ENCODE results near the gene STOX1.
"Not testable (repeated sequence)": the region's sequence is repeated elsewhere in the genome, so short reads cannot be mapped to it uniquely, and the experiment has no call there.

Gene STOX1

DNA sequence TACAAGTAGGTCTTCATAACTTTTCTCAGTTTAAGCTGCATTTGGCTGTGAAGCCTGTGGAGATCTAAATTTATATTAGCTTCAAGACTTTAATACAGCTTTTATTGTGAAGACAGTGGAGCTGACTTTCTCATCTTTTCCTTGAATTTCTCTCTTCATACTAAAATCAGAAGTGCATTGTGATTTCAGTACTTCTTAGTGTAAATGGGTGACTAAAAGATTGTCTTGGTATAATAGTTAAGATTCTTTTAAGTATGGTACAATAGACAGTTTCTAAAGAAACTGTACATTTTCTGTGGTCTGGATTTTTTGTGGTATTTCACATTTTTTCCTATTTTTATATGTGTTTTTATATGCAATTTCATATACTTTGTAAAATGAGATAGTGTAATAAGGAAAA is 107.7 kb downstream of the STOX1 start:
- Histone ChIP-seq H3K4me3 (ENCODE audit: insufficient read depth, low read length, poor library complexity, severe bottlenecking) (no peak overlapping the region), H3K27me3 (ENCODE audit: low read length) (no peaks in the 10 kb centered on the region), H3K9me2 (replicated peaks; ENCODE audit: insufficient read depth, low read length) (no peaks in the 10 kb centered on the region), H3K36me3 (ENCODE audit: low read length) (peaks cover 45% of the 10 kb centered on the region; the same call in 1 of the 2 replicates), H3F3A (ENCODE audit: insufficient read depth) (no peaks in the 10 kb centered on the region), H3K9ac (ENCODE audit: low read length) (no peak overlapping the region), H3K9me3 (ENCODE audit: insufficient read depth, low read length) (no peaks in the 10 kb centered on the region), H3K4me2 (ENCODE audit: low read depth, low read length, poor library complexity, severe bottlenecking) (no peak overlapping the region), H4K20me1 (ENCODE audit: low read depth, low read length) (no peaks in the 10 kb centered on the region), H2AFZ (ENCODE audit: low read depth, low read length, severe bottlenecking) (no peak overlapping the region), H3K27ac (ENCODE audit: low read depth, low read length) (no peak overlapping the region), H3K79me2 (ENCODE audit: insufficient read depth, low read length) (no peaks in the 10 kb centered on the region; the same call in 1 of the 2 replicates)
- TF ChIP-seq CTCF (IDR thresholded peaks at IDR 0.05; ENCODE audit: insufficient read depth, low read length, poor library complexity, severe bottlenecking) (no peak), EZH2phosphoT487 (conservative IDR thresholded peaks at IDR 0.05; ENCODE audit: low read length) (no peak)

DNA sequence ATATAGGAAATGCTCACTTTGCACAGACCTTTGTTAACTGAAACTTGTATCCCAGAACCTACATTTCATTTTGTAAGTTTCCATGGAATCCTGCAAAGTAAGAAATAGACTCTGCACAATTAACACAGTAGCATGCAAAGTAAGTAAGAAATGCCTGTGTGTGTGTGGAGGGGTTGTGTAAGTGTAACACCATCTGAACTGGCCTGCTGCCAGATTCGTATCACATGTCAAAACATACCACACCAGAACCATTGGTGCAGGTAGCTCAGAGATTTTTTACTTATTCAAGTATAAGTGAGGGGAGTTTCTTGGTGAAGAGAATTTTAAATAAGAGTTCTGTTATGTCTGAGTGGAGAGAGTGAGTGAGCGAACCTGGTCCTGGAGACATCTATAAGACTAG is 110.8 kb downstream of the STOX1 start:
- H3K9me3 ChIP-seq (ENCODE audit: insufficient read depth, low read length): no peaks in the 10 kb centered on the region
- no peaks in the 10 kb centered on the region for H4K20me1 ChIP-seq (ENCODE audit: low read depth, low read length)
- no peak overlapping the region for H3K9ac ChIP-seq (ENCODE audit: low read length)
- H3F3A ChIP-seq (ENCODE audit: insufficient read depth): no peaks in the 10 kb centered on the region
- H3K36me3 ChIP-seq (ENCODE audit: low read length): peaks cover 49% of the 10 kb centered on the region; the same call in 1 of the 2 replicates
- peaks cover 4% of the 10 kb centered on the region; the same call in 1 of the 2 replicates for H3K79me2 ChIP-seq (ENCODE audit: insufficient read depth, low read length)
- H3K27me3 ChIP-seq (ENCODE audit: low read length): no peaks in the 10 kb centered on the region
- no peak overlapping the region for H3K4me2 ChIP-seq (ENCODE audit: low read depth, low read length, poor library complexity, severe bottlenecking)
- H3K9me2 ChIP-seq (replicated peaks; ENCODE audit: insufficient read depth, low read length): no peaks in the 10 kb centered on the region
- no peak overlapping the region for H3K4me3 ChIP-seq (ENCODE audit: insufficient read depth, low read length, poor library complexity, severe bottlenecking)
- no peak overlapping the region for H3K27ac ChIP-seq (ENCODE audit: low read depth, low read length)
- no peak for TF ChIP-seq EZH2phosphoT487 (conservative IDR thresholded peaks at IDR 0.05; ENCODE audit: low read length)
- no peak for TF ChIP-seq CTCF (IDR thresholded peaks at IDR 0.05; ENCODE audit: insufficient read depth, low read length, poor library complexity, severe bottlenecking)
- H2AFZ ChIP-seq (ENCODE audit: low read depth, low read length, severe bottlenecking): no peak overlapping the region

DNA sequence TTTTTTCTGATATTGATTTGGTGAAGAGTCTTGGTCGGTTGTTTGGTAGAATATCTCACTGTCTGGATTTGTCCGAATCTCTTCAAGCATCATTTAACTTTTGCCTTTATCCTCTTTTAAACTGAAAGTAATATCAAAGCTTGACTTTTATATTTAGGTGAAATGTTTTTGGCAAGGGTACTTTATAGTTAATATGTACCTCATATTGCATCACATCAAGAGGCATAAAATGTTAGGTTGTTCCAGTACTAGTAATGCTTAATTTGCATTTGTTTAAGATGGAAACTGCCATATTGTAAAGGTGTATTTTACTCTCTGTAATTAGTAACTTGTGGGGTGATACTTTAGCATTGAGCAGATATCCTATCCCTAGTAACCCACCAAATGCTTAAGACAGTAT is 111.6 kb downstream of the STOX1 start:
- H3K9ac ChIP-seq (ENCODE audit: low read length): no peak overlapping the region
- peaks cover 4% of the 10 kb centered on the region; the same call in 1 of the 2 replicates for H3K79me2 ChIP-seq (ENCODE audit: insufficient read depth, low read length)
- no peaks in the 10 kb centered on the region; the same call in 1 of the 2 replicates for H3F3A ChIP-seq (ENCODE audit: insufficient read depth)
- TF ChIP-seq CTCF (IDR thresholded peaks at IDR 0.05; ENCODE audit: insufficient read depth, low read length, poor library complexity, severe bottlenecking): no peak
- TF ChIP-seq EZH2phosphoT487 (conservative IDR thresholded peaks at IDR 0.05; ENCODE audit: low read length): no peak
- H3K4me2 ChIP-seq (ENCODE audit: low read depth, low read length, poor library complexity, severe bottlenecking): no peak overlapping the region
- no peaks in the 10 kb centered on the region for H3K27me3 ChIP-seq (ENCODE audit: low read length)
- no peaks in the 10 kb centered on the region for H3K9me2 ChIP-seq (replicated peaks; ENCODE audit: insufficient read depth, low read length)
- no peak overlapping the region for H3K27ac ChIP-seq (ENCODE audit: low read depth, low read length)
- no peaks in the 10 kb centered on the region for H4K20me1 ChIP-seq (ENCODE audit: low read depth, low read length)
- no peaks in the 10 kb centered on the region for H3K9me3 ChIP-seq (ENCODE audit: insufficient read depth, low read length)
- peaks cover 57% of the 10 kb centered on the region; the same call in 1 of the 2 replicates for H3K36me3 ChIP-seq (ENCODE audit: low read length)
- H3K4me3 ChIP-seq (ENCODE audit: insufficient read depth, low read length, poor library complexity, severe bottlenecking): no peak overlapping the region
- H2AFZ ChIP-seq (ENCODE audit: low read depth, low read length, severe bottlenecking): no peak overlapping the region

DNA sequence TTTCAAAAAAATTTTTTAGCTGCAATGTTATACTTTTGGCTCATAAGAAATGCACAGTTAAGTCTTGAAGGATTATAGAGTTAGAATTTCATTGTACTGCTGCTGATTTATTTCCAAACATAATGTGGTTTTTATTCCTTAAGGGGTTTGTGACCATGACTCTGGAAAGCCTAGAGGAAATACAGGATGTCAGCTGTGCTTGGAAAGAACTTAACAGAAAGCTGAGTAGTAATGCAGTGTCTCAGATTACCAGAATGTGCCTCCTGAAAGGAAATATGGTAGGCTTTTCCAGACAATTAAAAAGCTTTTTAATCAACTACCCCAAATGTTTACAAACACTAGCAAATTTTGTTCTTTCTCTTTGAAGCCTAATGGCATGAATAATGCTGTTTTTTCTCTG is 113.6 kb downstream of the STOX1 start:
- H3K4me3 ChIP-seq (ENCODE audit: insufficient read depth, low read length, poor library complexity, severe bottlenecking); H3K9me3 ChIP-seq (ENCODE audit: insufficient read depth, low read length); H3K9ac ChIP-seq (ENCODE audit: low read length); H3K4me2 ChIP-seq (ENCODE audit: low read depth, low read length, poor library complexity, severe bottlenecking); H3F3A ChIP-seq (ENCODE audit: insufficient read depth); H2AFZ ChIP-seq (ENCODE audit: low read depth, low read length, severe bottlenecking); H3K27me3 ChIP-seq (ENCODE audit: low read length); H3K27ac ChIP-seq (ENCODE audit: low read depth, low read length); H3K79me2 ChIP-seq (ENCODE audit: insufficient read depth, low read length); H3K9me2 ChIP-seq (replicated peaks; ENCODE audit: insufficient read depth, low read length); H4K20me1 ChIP-seq (ENCODE audit: low read depth, low read length): not testable (repeated sequence)
- peaks cover 46% of the 10 kb centered on the region; the same call in 1 of the 2 replicates for H3K36me3 ChIP-seq (ENCODE audit: low read length)

All from SU-DHL-6 (cell line).